HepG2 (cell line): ENCODE results near the gene WDR91. TPM values are rescaled to one million over a fixed set of nuclear protein-coding genes. Genes with fewer than 3 reads are reported as not detected.
"Not testable (repeated sequence)": the region's sequence is repeated elsewhere in the genome, so short reads cannot be mapped to it uniquely, and the experiment has no call there.

ENCODE experiments used
- ARNT2 ChIP-seq: sonication (generic); formaldehyde crosslinking; IDR thresholded peaks from 2 replicates; pipeline ENCODE4 v1.8.0; 2022; ENCODE audit warnings: mild to moderate bottlenecking, low read depth, missing genetic modification reagents, moderate library complexity
- CEBPB ChIP-seq: IDR thresholded peaks from 2 replicates; pipeline ENCODE4 v1.6.1; 2011; ENCODE audit warnings: low read depth, low read length, improper control_type of control experiment, borderline replicate concordance
- CEBPG ChIP-seq: IDR thresholded peaks from 2 replicates; pipeline ENCODE4 v1.6.1; 2016
- HIVEP1 ChIP-seq: sonication (generic); formaldehyde crosslinking; IDR thresholded peaks from 2 replicates; pipeline ENCODE4 v1.4.0; 2020; ENCODE audit warnings: mild to moderate bottlenecking, missing genetic modification reagents
- HOXA3 ChIP-seq: sonication (generic); formaldehyde crosslinking; IDR thresholded peaks from 2 replicates; pipeline ENCODE4 v1.5.0; 2020; ENCODE audit warnings: missing genetic modification reagents
- LCORL ChIP-seq, 2 experiments: fragments of 450-650 bp in 1 of 2; sonication (generic) in 1 of 2; formaldehyde crosslinking in 1 of 2; IDR thresholded peaks; 2 replicates each; pipeline versions ENCODE4 v1.5.0 to v1.6.1; 2017 to 2020; ENCODE audit warnings: antibody characterized with exemption in 1 of 2, missing genetic modification reagents in 1 of 2
- PHF8 ChIP-seq: sonication (generic); formaldehyde crosslinking; IDR thresholded peaks from 2 replicates; pipeline ENCODE4 v1.5.0; 2020; ENCODE audit warnings: missing genetic modification reagents
- PITX1 ChIP-seq: sonication (generic); formaldehyde crosslinking; IDR thresholded peaks from 2 replicates; pipeline ENCODE4 v1.5.1; 2020; ENCODE audit warnings: mild to moderate bottlenecking, missing genetic modification reagents
- SAP130 ChIP-seq: IDR thresholded peaks from 2 replicates; pipeline ENCODE4 v1.6.1; 2016; ENCODE audit warnings: low read depth
- SP4 ChIP-seq: sonication (generic); formaldehyde crosslinking; IDR thresholded peaks from 2 replicates; pipeline ENCODE4 v1.8.1; 2023; ENCODE audit warnings: mild to moderate bottlenecking, missing genetic modification reagents
- STAG1 ChIP-seq: sonication (generic); formaldehyde crosslinking; IDR thresholded peaks from 2 replicates; pipeline ENCODE4 v1.4.0; 2020; ENCODE audit warnings: missing genetic modification reagents
- TGIF2 ChIP-seq: IDR thresholded peaks from 2 replicates; pipeline ENCODE4 v1.6.1; 2016; ENCODE audit warnings: control low read depth, missing compliant biosample characterization
- ZBTB2 ChIP-seq: sonication (generic); formaldehyde crosslinking; IDR thresholded peaks from 2 replicates; pipeline ENCODE4 v1.8.0; 2022; ENCODE audit warnings: low read depth, missing genetic modification reagents
- ZFP36L1 ChIP-seq: sonication (generic); formaldehyde crosslinking; IDR thresholded peaks from 2 replicates; pipeline ENCODE4 v1.8.0; 2022; ENCODE audit warnings: mild to moderate bottlenecking, missing genetic modification reagents, moderate library complexity
- ZNF468 ChIP-seq: sonication (generic); formaldehyde crosslinking; IDR thresholded peaks from 2 replicates; pipeline ENCODE4 v1.8.0; 2022; ENCODE audit warnings: mild to moderate bottlenecking, moderate library complexity, missing genetic modification reagents
- ZNF878 ChIP-seq: sonication (generic); formaldehyde crosslinking; IDR thresholded peaks from 2 replicates; pipeline ENCODE4 v1.8.1; 2023; ENCODE audit warnings: mild to moderate bottlenecking, missing genetic modification reagents, moderate library complexity
- ZSCAN9 ChIP-seq: IDR thresholded peaks from 2 replicates; pipeline ENCODE4 v1.6.1; 2016; ENCODE audit warnings: borderline replicate concordance
- polyA plus RNA-seq, 8 experiments: library from polyadenylated mRNA; depleted of rRNA in 3 of 8; stranded (reverse) in 7 of 8; unstranded in 1 of 8; fragments of >200 nt; fragmentation: Illumina TruSeq in 4 of 8; extraction: Trizol in 4 of 8; gene quantifications; 2 replicates each; pipeline versions ENCODE4 v1.2.1 to v1.2.3, GENCODE V29; 2011 to 2016; ENCODE audit warnings: low read depth in 4 of 8, missing spikeins in 1 of 8, mixed read lengths in 1 of 8; ENCODE audit not compliant: insufficient read depth in 1 of 8
- total RNA-seq, 5 experiments: library from RNA; depleted of rRNA; stranded (reverse); fragments of >200 nt; fragmentation: Illumina TruSeq; extraction: Trizol; gene quantifications; 2 replicates each; pipeline ENCODE4 v1.2.3, GENCODE V29; 2016; ENCODE audit warnings: low read depth in 1 of 5
- TF ChIP-seq, protein P1 (sequence below): IDR thresholded peaks from 2 replicates; pipeline ENCODE4 v1.6.1; 2016
- TF ChIP-seq, protein P2 (sequence below): IDR thresholded peaks from 2 replicates; pipeline ENCODE4 v1.6.1; 2016; ENCODE audit warnings: mild to moderate bottlenecking
- TF ChIP-seq, protein P3 (sequence below): IDR thresholded peaks from 2 replicates; pipeline ENCODE4 v1.4.0; 2020; ENCODE audit warnings: mild to moderate bottlenecking, missing genetic modification reagents

WDR91 gene
- total and polyA plus RNA-seq, 2 of the 13 experiments (the other 11 are each of a cell fraction or from before 2014, with no cell fraction given): 11.6 to 12.1 TPM

GRCh38 chr7:135171581-135172291 is 39.6 kb downstream of the WDR91 start (continued):
- 0 out of 2 replicates have a peak, but pooled peaks have one; percentile 42 for TF ChIP-seq ZNF878
- 0 out of 2 replicates have a peak, but pooled peaks have one; percentile 55 for TF ChIP-seq SP4 (CRISPR knock-in tag)
- peak; percentile 98 for TF ChIP-seq CEBPB
- 0 out of 2 replicates have a peak, but pooled peaks have one; percentile 46 for TF ChIP-seq ZNF468 (CRISPR knock-in tag)
- peak; percentile 68 for TF ChIP-seq PITX1 (CRISPR knock-in tag)
- peak; percentile 54; the same call in 1 of the 2 replicates for TF ChIP-seq PHF8
- TF ChIP-seq CEBPG (CRISPR knock-in tag): peak; percentile 90
- TF ChIP-seq SAP130 (CRISPR knock-in tag): peak; percentile 74; the same call in 1 of the 2 replicates
- TF ChIP-seq STAG1: peak; percentile 2; the same call in 1 of the 2 replicates
- TF ChIP-seq ZSCAN9 (CRISPR knock-in tag): peak; percentile 32; the same call in 1 of the 2 replicates
- 0 out of 2 replicates have a peak, but pooled peaks have one; percentile 31 for TF ChIP-seq ZBTB2
- TF ChIP-seq, protein P1, sequence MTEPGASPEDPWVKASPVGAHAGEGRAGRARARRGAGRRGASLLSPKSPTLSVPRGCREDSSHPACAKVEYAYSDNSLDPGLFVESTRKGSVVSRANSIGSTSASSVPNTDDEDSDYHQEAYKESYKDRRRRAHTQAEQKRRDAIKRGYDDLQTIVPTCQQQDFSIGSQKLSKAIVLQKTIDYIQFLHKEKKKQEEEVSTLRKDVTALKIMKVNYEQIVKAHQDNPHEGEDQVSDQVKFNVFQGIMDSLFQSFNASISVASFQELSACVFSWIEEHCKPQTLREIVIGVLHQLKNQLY (CRISPR knock-in tag): peak; percentile 31; the same call in 1 of the 2 replicates
- TF ChIP-seq TGIF2 (CRISPR knock-in tag): peak; percentile 45
- TF ChIP-seq, protein P2, sequence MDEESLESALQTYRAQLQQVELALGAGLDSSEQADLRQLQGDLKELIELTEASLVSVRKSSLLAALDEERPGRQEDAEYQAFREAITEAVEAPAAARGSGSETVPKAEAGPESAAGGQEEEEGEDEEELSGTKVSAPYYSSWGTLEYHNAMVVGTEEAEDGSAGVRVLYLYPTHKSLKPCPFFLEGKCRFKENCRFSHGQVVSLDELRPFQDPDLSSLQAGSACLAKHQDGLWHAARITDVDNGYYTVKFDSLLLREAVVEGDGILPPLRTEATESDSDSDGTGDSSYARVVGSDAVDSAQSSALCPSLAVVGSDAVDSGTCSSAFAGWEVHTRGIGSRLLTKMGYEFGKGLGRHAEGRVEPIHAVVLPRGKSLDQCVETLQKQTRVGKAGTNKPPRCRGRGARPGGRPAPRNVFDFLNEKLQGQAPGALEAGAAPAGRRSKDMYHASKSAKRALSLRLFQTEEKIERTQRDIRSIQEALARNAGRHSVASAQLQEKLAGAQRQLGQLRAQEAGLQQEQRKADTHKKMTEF (CRISPR knock-in tag): peak; percentile 59; the same call in 1 of the 2 replicates
- TF ChIP-seq, protein P3, sequence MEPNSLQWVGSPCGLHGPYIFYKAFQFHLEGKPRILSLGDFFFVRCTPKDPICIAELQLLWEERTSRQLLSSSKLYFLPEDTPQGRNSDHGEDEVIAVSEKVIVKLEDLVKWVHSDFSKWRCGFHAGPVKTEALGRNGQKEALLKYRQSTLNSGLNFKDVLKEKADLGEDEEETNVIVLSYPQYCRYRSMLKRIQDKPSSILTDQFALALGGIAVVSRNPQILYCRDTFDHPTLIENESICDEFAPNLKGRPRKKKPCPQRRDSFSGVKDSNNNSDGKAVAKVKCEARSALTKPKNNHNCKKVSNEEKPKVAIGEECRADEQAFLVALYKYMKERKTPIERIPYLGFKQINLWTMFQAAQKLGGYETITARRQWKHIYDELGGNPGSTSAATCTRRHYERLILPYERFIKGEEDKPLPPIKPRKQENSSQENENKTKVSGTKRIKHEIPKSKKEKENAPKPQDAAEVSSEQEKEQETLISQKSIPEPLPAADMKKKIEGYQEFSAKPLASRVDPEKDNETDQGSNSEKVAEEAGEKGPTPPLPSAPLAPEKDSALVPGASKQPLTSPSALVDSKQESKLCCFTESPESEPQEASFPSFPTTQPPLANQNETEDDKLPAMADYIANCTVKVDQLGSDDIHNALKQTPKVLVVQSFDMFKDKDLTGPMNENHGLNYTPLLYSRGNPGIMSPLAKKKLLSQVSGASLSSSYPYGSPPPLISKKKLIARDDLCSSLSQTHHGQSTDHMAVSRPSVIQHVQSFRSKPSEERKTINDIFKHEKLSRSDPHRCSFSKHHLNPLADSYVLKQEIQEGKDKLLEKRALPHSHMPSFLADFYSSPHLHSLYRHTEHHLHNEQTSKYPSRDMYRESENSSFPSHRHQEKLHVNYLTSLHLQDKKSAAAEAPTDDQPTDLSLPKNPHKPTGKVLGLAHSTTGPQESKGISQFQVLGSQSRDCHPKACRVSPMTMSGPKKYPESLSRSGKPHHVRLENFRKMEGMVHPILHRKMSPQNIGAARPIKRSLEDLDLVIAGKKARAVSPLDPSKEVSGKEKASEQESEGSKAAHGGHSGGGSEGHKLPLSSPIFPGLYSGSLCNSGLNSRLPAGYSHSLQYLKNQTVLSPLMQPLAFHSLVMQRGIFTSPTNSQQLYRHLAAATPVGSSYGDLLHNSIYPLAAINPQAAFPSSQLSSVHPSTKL (CRISPR knock-in tag): peak; percentile 60
- TF ChIP-seq LCORL (IDR thresholded peaks at IDR 0.05): not testable (repeated sequence)
- peak; percentile 59 for TF ChIP-seq LCORL (CRISPR knock-in tag; IDR thresholded peaks at IDR 0.05)
- TF ChIP-seq ARNT2 (CRISPR knock-in tag): peak; percentile 27; the same call in 1 of the 2 replicates
- peak; percentile 50; the same call in 1 of the 2 replicates for TF ChIP-seq HIVEP1 (CRISPR knock-in tag)
- TF ChIP-seq HOXA3: peak; percentile 65
- peak; percentile 81 for TF ChIP-seq ZFP36L1 (CRISPR knock-in tag)
